Mammary epithelial cell (primary cell): ENCODE results near the gene PRF1.

Experiments
- EZH2 ChIP-seq: IDR thresholded peaks from 2 replicates; pipeline ENCODE4 v1.6.1; 2012; ENCODE audit warnings: low read length, inconsistent platforms, borderline replicate concordance
- TF ChIP-seq, protein P1 (sequence below), 2 donors: IDR thresholded peaks in 1 of 2; conservative IDR thresholded peaks in 1 of 2; 2 replicates each; pipeline ENCODE4 v1.5.1; 2011 to 2012; ENCODE audit warnings: inconsistent platforms in 2 of 2, low read length in 2 of 2, mild to moderate bottlenecking in 2 of 2, control low read depth in 1 of 2, low read depth in 1 of 2; ENCODE audit not compliant: insufficient read depth in 1 of 2; ENCODE audit errors: extremely low read depth in 1 of 2

DNA sequence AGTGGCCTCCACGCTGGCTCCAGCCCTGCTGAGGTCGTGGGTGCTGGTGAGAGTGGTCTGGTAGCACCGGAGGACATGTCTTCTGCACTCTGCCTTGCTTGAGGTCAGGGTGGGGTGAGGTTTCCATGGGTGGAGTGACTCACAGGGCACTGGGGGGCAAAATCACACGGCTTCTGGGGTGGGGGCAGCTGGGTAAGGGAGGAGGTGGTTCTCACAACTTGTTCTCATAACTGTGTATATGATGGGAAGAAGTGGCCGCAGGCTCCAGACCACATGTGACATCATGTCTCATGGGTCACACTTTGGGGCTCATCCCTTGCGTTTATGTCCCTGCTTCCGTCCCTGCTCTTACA lies 884 bp upstream of the PRF1 start:
- TF ChIP-seq, protein P1, sequence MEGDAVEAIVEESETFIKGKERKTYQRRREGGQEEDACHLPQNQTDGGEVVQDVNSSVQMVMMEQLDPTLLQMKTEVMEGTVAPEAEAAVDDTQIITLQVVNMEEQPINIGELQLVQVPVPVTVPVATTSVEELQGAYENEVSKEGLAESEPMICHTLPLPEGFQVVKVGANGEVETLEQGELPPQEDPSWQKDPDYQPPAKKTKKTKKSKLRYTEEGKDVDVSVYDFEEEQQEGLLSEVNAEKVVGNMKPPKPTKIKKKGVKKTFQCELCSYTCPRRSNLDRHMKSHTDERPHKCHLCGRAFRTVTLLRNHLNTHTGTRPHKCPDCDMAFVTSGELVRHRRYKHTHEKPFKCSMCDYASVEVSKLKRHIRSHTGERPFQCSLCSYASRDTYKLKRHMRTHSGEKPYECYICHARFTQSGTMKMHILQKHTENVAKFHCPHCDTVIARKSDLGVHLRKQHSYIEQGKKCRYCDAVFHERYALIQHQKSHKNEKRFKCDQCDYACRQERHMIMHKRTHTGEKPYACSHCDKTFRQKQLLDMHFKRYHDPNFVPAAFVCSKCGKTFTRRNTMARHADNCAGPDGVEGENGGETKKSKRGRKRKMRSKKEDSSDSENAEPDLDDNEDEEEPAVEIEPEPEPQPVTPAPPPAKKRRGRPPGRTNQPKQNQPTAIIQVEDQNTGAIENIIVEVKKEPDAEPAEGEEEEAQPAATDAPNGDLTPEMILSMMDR (conservative IDR thresholded peaks at IDR 0.05 in 1 of 2, IDR thresholded peaks at IDR 0.05 in 1 of 2; ENCODE audit: extremely low read depth in 1 of 2, insufficient read depth in 1 of 2, low read depth in 1 of 2, low read length in 2 of 2): no peak
- no peak for TF ChIP-seq EZH2
